ENCODE data around the gene CD163L1. TPM values are rescaled to one million over a fixed set of nuclear protein-coding genes. Genes with fewer than 3 reads are reported as not detected.

CD163L1 gene
- total and polyA plus RNA-seq, 2 of the 8 experiments (the other 6 are each of a cell fraction or from before 2014, with no cell fraction given): 0.11 to 0.22 TPM

DNA sequence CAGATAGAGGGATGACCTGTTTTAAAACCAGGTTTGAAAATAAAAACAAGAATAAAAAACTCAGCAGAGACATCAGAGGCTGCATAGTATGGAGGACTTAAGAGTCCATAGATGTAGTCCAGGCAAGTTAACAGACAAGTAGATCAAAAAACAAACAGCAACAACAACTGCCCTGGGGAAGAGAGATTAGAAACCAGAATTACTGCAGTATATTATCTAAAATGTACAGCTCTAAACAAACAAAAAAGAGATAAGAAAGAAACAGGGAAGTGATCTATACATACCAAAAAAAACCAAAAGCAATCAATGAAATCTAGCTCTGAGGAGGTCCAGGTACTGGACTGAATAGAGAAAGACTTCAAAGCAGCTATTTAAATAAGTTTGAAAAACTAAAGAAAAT is 91.3 kb downstream of the CD163L1 start:
- Histone ChIP-seq H2BK20ac (ENCODE audit: low read length) (no peak overlapping the region), H2BK5ac (ENCODE audit: low read depth, low read length) (no peak overlapping the region), H3K79me1 (ENCODE audit: low read depth, low read length) (no peaks in the 10 kb centered on the region), H3K27ac (ENCODE audit: low read depth, low read length) (no peak overlapping the region), H3K79me2 (ENCODE audit: control insufficient read depth in 1 of 2, insufficient read depth in 2 of 2, low read length in 2 of 2) (no peaks in the 10 kb centered on the region), H2BK120ac (replicated peaks; ENCODE audit: low read depth, low read length) (no peak overlapping the region), H3K4ac (replicated peaks; ENCODE audit: insufficient read length, low read depth, low read length) (no peak overlapping the region), H4K5ac (ENCODE audit: insufficient read length, low read depth, low read length) (no peak overlapping the region), H4K20me1 (replicated peaks in 1 of 2; ENCODE audit: control insufficient read depth in 1 of 2, insufficient read depth in 2 of 2, low read length in 2 of 2) (no peaks in the 10 kb centered on the region), H3K18ac (ENCODE audit: extremely low read depth, low read length) (no peak overlapping the region), H3K4me3 (ENCODE audit: extremely low read depth in 1 of 4, insufficient read depth in 2 of 4, low read depth in 3 of 4, low read length in 4 of 4) (no peak overlapping the region), H3K27me3 (replicated peaks in 1 of 4; ENCODE audit: control insufficient read depth in 3 of 4, extremely low read depth in 1 of 4, insufficient read depth in 3 of 4, low read length in 3 of 4) (no peaks in the 10 kb centered on the region), H3K14ac (ENCODE audit: insufficient read length) (no peak overlapping the region), H2BK15ac (ENCODE audit: low read length) (no peak overlapping the region), H2BK12ac (ENCODE audit: low read depth, low read length) (no peak overlapping the region), H3K36me3 (ENCODE audit: control insufficient read depth in 2 of 4, insufficient read depth in 4 of 4, low read length in 3 of 4) (no peaks in the 10 kb centered on the region), H3K4me1 (replicated peaks in 1 of 4; ENCODE audit: control insufficient read depth in 3 of 4, insufficient read depth in 4 of 4, low read length in 3 of 4) (no peaks in the 10 kb centered on the region), H4K8ac (ENCODE audit: extremely low read depth, insufficient read depth, low read length) (no peak overlapping the region), H3K56ac (replicated peaks; ENCODE audit: insufficient read length, low read depth, low read length) (no peak overlapping the region), H2AK5ac (ENCODE audit: low read depth, low read length) (no peak overlapping the region), H3K4me2 (ENCODE audit: insufficient read depth in 1 of 2, low read depth in 2 of 2, low read length in 2 of 2) (no peak overlapping the region), H3K23me2 (ENCODE audit: low read depth, low read length) (no peaks in the 10 kb centered on the region), H2AFZ (ENCODE audit: low read length) (no peak overlapping the region), H3K9me3 (ENCODE audit: insufficient read depth in 2 of 2, low read depth in 1 of 2, low read length in 1 of 2) (no peaks in the 10 kb centered on the region), H3K9ac (replicated peaks in 1 of 4; ENCODE audit: extremely low read depth in 1 of 4, low read depth in 3 of 4, low read length in 3 of 4) (no peak overlapping the region), H3K23ac (ENCODE audit: insufficient read length) (no peak overlapping the region), H4K91ac (replicated peaks; ENCODE audit: insufficient read length, low read length) (no peak overlapping the region)
- ChIA-PET CTCF (ENCODE audit: partially characterized antibody) (interaction anchor here (2.0 kb wide), 1 partner anchor 109 kb away, joined by 5 read pairs; no protein-coding TSS in a partner anchor), POLR2A (ENCODE audit: partially characterized antibody) (no interaction called here)
- DNase-seq (ENCODE audit: low read depth in 1 of 2, low spot score in 2 of 2) (no peak), FAIRE-seq (no peak)
- no peak for TF ChIP-seq CHD7 (IDR thresholded peaks at IDR 0.05; ENCODE audit: insufficient replicate concordance, low read length)
